Suprapubic skin (tissue), 3 donors: ENCODE measurements around the gene UGT1A3.

Experiments used
- CTCF ChIP-seq, 2 donors: fragments of 200-600 bp in 1 of 2; fragments of 450-650 bp in 1 of 2; sonication (generic) in 1 of 2; IDR thresholded peaks; one replicate each; pipeline ENCODE4 v1.5.1; 2016 to 2019; ENCODE audit warnings: antibody characterized with exemption in 2 of 2, mild to moderate bottlenecking in 1 of 2, moderate library complexity in 1 of 2
- POLR2AphosphoS5 ChIP-seq, 3 donors: sonication (generic); formaldehyde crosslinking; IDR thresholded peaks; one replicate each; pipeline ENCODE4 v1.6.1; 2017; ENCODE audit warnings: antibody characterized with exemption in 3 of 3

GRCh38 chr2:233680361-233681045 is 48.3 kb upstream of the UGT1A3 start:
- TF ChIP-seq POLR2AphosphoS5 (IDR thresholded peaks at IDR 0.05) (no peak), CTCF (IDR thresholded peaks at IDR 0.05) (no peak)
